Activated B cell treated with CpG ODN at 0.5 μM for 24 hours (primary cell): ENCODE data around the gene CALD1. TPM values are rescaled to one million over a fixed set of nuclear protein-coding genes. Genes with fewer than 3 reads are reported as not detected.
A peak's percentile ranks its signal among the peaks of the same experiment; 100 is the strongest.

Experiments
- ATAC-seq: fragments of 200-7000 bp; cut with Tn5 transposase; one replicate; pipeline ENCODE4 v1.10.0; 2021; ENCODE audit warnings: low read depth, mild to moderate bottlenecking, moderate library complexity
- CTCF ChIA-PET: fragments of 350-600 bp; sonication (Branson Sonifier 250); formaldehyde crosslinking; loops from one replicate; lab custom pipeline; 2021; ENCODE audit warnings: antibody characterized with exemption; lab: Charles Lee
- POLR2A ChIA-PET: fragments of 350-600 bp; sonication (Branson Sonifier 250); formaldehyde crosslinking; loops from one replicate; lab custom pipeline; 2021; ENCODE audit warnings: antibody characterized with exemption; lab: Charles Lee
- DNase-seq: peaks from one replicate; pipeline ENCODE4 v3.0.0; 2022
- H3K27ac Mint-ChIP-seq: one replicate; pipeline ENCODE4 v1.8.0; 2020; ENCODE audit warnings: mixed read lengths
- H3K27me3 Mint-ChIP-seq: one replicate; pipeline ENCODE4 v1.8.0; 2021; ENCODE audit warnings: mixed read lengths
- H3K36me3 Mint-ChIP-seq: one replicate; pipeline ENCODE4 v1.8.0; 2021; ENCODE audit warnings: low read depth, mixed read lengths
- H3K4me1 Mint-ChIP-seq: one replicate; pipeline ENCODE4 v1.8.0; 2021; ENCODE audit warnings: mixed read lengths
- H3K4me3 Mint-ChIP-seq: one replicate; pipeline ENCODE4 v1.8.0; 2020; ENCODE audit warnings: mild to moderate bottlenecking, mixed read lengths
- H3K9me3 Mint-ChIP-seq: one replicate; pipeline ENCODE4 v1.8.0; 2020; ENCODE audit warnings: mixed read lengths
- intact Hi-C: fragments of 100-400 bp; cut with micrococcal nuclease; formaldehyde crosslinking; loops from one replicate; pipeline ENCODE4 v1.15.1; 2024
- total RNA-seq: library from RNA; stranded (reverse); gene quantifications from 2 replicates; pipeline ENCODE4 v1.2.3, GENCODE V29; 2022
- TF ChIP-seq, protein P1 (sequence below): fragments of 200-600 bp; IDR thresholded peaks from one replicate; pipeline ENCODE4 v1.8.0; 2022; ENCODE audit warnings: antibody characterized with exemption, mild to moderate bottlenecking

Gene CALD1
- total RNA-seq, 1 donor from 2014 or later, result 0.33 TPM

DNA sequence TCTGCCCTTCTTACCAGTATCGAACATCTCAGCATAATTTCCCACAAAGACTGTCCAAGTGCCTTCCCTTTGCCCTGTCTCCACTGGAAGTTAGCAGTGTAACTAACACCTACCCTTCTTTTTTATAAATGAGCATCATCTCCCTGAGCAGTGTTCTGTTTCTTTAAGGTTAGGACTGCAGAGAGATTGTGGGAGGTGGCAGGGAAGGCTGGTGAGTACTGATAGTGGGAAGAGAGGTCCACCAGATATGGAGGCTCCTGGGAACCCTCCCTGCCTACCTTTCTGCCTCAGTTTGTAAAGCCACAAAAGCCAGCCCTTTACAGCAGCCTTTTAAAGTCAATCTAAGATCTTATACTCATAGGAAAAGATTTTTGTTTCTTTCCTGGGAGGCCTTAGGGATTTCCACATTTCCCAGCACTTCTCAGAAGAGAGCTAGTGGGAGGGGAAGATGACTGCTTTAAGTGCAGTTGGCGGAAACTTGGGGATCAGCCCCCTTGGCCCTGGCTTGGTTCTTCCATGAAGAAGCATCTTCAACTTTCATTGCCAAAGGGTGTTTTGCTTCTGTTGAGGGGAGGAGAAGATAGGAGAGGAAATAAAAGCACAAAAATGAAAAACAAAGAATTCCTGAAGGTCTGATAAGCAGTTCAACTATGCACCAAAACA lies 36.6 kb upstream of the CALD1 start:
- ATAC-seq (no peak), DNase-seq (no peak)
- Mint-ChIP-seq H3K27ac (no peak overlapping the region), H3K4me1 (no peaks in the 10 kb centered on the region), H3K27me3 (peaks cover 7% of the 10 kb centered on the region), H3K9me3 (no peaks in the 10 kb centered on the region), H3K36me3 (no peaks in the 10 kb centered on the region), H3K4me3 (no peak overlapping the region)
- CTCF ChIA-PET, result no interaction called here
- TF ChIP-seq, protein P1, sequence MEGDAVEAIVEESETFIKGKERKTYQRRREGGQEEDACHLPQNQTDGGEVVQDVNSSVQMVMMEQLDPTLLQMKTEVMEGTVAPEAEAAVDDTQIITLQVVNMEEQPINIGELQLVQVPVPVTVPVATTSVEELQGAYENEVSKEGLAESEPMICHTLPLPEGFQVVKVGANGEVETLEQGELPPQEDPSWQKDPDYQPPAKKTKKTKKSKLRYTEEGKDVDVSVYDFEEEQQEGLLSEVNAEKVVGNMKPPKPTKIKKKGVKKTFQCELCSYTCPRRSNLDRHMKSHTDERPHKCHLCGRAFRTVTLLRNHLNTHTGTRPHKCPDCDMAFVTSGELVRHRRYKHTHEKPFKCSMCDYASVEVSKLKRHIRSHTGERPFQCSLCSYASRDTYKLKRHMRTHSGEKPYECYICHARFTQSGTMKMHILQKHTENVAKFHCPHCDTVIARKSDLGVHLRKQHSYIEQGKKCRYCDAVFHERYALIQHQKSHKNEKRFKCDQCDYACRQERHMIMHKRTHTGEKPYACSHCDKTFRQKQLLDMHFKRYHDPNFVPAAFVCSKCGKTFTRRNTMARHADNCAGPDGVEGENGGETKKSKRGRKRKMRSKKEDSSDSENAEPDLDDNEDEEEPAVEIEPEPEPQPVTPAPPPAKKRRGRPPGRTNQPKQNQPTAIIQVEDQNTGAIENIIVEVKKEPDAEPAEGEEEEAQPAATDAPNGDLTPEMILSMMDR, result no peak
- POLR2A ChIA-PET, result no interaction called here
- intact Hi-C loops, result no loop called here

DNA sequence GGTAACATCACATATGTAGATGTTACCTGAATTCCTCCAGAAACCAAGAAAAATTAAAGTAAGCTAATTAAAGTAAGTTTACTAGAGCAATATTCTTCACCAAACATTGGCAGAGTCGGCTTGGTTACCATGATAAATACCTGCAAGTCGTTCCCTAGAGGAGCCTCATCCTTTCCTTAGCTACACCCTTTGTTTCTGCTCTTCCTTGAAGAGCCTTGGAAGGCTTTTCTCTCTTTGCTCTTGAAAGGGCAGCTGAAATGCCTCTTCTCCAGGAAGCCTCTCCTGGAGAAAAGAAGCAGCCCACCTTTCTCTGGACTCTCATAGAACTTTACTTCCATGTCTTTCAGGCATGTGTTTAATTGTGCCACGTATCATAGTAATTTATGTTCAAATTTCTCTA lies 34.9 kb upstream of the CALD1 start:
- no peak for ATAC-seq
- no peak for DNase-seq
- no peaks in the 10 kb centered on the region for H3K4me1 Mint-ChIP-seq
- ChIA-PET CTCF (no interaction called here), POLR2A (no interaction called here)
- no peaks in the 10 kb centered on the region for H3K36me3 Mint-ChIP-seq
- H3K27me3 Mint-ChIP-seq, result peaks cover 8% of the 10 kb centered on the region
- no peak overlapping the region for H3K4me3 Mint-ChIP-seq
- no peaks in the 10 kb centered on the region for H3K9me3 Mint-ChIP-seq
- no peak overlapping the region for H3K27ac Mint-ChIP-seq
- intact Hi-C loops, result no loop called here
- TF ChIP-seq, protein P1, result no peak

DNA sequence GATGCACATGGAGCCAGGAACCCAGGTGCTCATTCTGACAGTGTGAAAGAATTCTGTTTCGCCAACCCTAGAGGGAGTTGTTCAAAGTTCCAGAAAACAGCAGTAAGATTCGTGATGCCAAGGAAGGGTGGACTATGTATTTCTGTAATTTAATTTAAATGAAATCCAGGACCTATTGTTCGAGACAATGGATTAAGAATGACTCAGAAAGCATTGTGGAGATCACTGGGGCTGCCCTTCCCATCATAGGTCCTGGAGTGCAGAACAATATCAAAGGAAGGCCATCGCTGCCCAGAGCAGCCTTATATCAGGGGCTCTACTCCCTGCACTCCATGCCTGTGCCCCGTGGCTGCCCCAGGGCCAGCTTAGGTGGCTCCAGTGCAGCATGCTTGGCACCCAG lies 32.1 kb upstream of the CALD1 start:
- TF ChIP-seq, protein P1, result no peak
- ATAC-seq, result no peak
- Mint-ChIP-seq H3K4me1 (no peaks in the 10 kb centered on the region), H3K4me3 (no peak overlapping the region), H3K36me3 (no peaks in the 10 kb centered on the region), H3K9me3 (no peaks in the 10 kb centered on the region), H3K27me3 (peaks cover 8% of the 10 kb centered on the region), H3K27ac (no peak overlapping the region)
- ChIA-PET POLR2A (no interaction called here), CTCF (no interaction called here)
- intact Hi-C loops, result no loop called here
- DNase-seq, result no peak

DNA sequence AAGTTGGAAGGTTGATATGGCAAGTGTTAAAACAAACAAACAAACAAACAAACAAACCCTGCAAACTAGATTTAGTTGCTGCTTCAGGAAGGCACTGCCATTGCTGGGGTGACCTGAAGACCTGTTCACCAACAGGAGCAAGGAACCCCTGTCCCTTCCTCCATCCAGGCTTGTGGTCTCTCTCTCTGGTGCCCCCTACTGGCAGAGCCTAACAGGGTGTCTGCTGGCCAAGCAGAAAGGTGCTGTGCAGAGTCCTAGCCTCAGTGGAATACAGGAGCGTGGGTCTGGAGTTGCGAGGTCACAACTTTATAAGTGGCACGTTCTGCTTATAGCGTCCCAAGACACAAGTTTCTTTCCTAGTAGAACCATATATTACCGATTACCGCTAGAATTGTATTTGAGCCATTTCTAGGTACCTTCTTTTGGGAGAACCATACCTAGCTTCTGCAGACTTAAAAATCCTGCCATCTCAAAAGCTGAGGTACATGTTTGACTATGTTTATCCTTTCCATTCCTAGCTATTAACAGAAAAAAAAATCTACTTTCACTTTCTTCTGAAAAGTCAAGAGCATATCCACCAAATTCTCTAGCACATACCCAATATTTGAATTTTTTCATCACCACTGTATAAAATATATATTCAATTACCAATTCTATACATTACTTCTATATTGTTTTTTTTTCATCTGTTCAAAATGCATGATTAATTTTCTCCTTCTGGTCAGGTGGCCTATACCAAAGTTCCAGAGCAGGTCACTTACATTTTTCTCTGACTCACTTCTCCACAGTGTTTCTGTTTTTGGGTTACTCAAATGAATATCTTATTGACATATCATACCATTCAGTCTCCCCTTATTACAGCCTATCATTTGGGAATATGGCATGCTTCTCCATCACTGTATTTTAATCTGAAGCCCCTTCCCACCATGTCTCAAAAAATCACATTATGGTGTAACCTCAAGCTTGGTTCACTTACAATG lies 29.1 kb upstream of the CALD1 start:
- peak; percentile 42 for ATAC-seq
- intact Hi-C loops, result loop anchor here (1.0 kb wide), 1 partner anchor 117 kb away; no protein-coding TSS in a partner anchor
- H3K27ac Mint-ChIP-seq, result no peak overlapping the region
- no peak overlapping the region for H3K4me3 Mint-ChIP-seq
- ChIA-PET POLR2A (interaction anchor here (0.6 kb wide), 1 partner anchor 420 kb away, joined by 5 read pairs; the partner anchor contains the start of gene CYREN), CTCF (interaction anchor here (0.7 to 3.5 kb wide), 5 partner anchors 16 to 656 kb away, joined by 3 to 9 read pairs (median 4); no protein-coding TSS in a partner anchor)
- H3K27me3 Mint-ChIP-seq, result peaks cover 5% of the 10 kb centered on the region
- H3K4me1 Mint-ChIP-seq, result no peaks in the 10 kb centered on the region
- DNase-seq, result no peak
- no peaks in the 10 kb centered on the region for H3K9me3 Mint-ChIP-seq
- TF ChIP-seq, protein P1, result no peak
- H3K36me3 Mint-ChIP-seq, result no peaks in the 10 kb centered on the region
